K562 (cell line): ENCODE measurements around the gene RNASEH2C. TPM values are rescaled to one million over a fixed set of nuclear protein-coding genes. Genes with fewer than 3 reads are reported as not detected.

Experiments
- ATAC-seq: fragments of 200-7000 bp; cut with Tn5 transposase; 3 replicates; pipeline ENCODE4 v1.9.1; 2020; ENCODE audit warnings: moderate library complexity
- Bru-seq: library from RNA; stranded (reverse); fragments of 400-500 nt; gene quantifications from one replicate; lab custom pipeline; 2021; lab: Mats Ljungman, UMichigan
- BruChase-seq, 2 experiments: library from RNA; stranded (reverse); fragments of 400-500 nt; gene quantifications; one replicate each; lab custom pipeline; 2021; lab: Mats Ljungman, UMichigan
- BruUV-seq: library from RNA; stranded (reverse); fragments of 400-500 nt; replicated peaks from 2 replicates; lab custom pipeline; 2021; lab: Mats Ljungman, UMichigan
- CTCF ChIA-PET: fragments of 300-600 bp; formaldehyde crosslinking; extraction: SDS; loops from one replicate; lab custom pipeline; 2021; ENCODE audit warnings: low intra/inter-chr PET ratio; lab: Yijun Ruan, JAX
- POLR2A ChIA-PET: fragments of 300-600, 350-650 bp; sonication (Branson Sonifier 250); formaldehyde crosslinking; extraction: SDS; loops from one replicate; lab custom pipeline; 2021; ENCODE audit warnings: antibody characterized with exemption, inconsistent platforms; lab: Yijun Ruan, JAX
- DNase-seq, 4 experiments: peaks; one replicate each; pipeline versions ENCODE4 v3.0.0 to v3.0.0-alpha.2; 2011 to 2018; ENCODE audit warnings: low spot score in 3 of 4, mixed read lengths in 3 of 4; ENCODE audit errors: extremely low read depth in 1 of 4
- FAIRE-seq: peaks from 2 replicates; lab custom pipeline; 2011; peaks lifted over from hg19 to GRCh38; lab: Jason Lieb, UNC
- H2AFZ ChIP-seq: 2 replicates; pipeline ENCODE4 v1.6.0; 2011; ENCODE audit warnings: low read depth, low read length, control low read depth, inconsistent platforms
- H3K27ac ChIP-seq: fragments of 200-600 bp; 3 replicates; pipeline ENCODE4 v1.8.0; 2011; ENCODE audit warnings: low read depth, mild to moderate bottlenecking, control low read depth, inconsistent platforms, low read length, moderate library complexity, mixed read lengths; ENCODE audit errors: extremely low read depth
- H3K27me3 ChIP-seq, 2 experiments: fragments of 300-600 bp in 1 of 2; 2 replicates in 1 of 2; 3 replicates in 1 of 2; pipeline versions ENCODE4 v1.6.0 to v1.8.0; 2011; ENCODE audit warnings: inconsistent platforms in 2 of 2, low read length in 2 of 2, mild to moderate bottlenecking in 1 of 2, mixed read lengths in 1 of 2, moderate library complexity in 1 of 2; ENCODE audit not compliant: control insufficient read depth in 2 of 2, insufficient read depth in 2 of 2
- H3K36me3 ChIP-seq: fragments of 300-600 bp; 3 replicates; pipeline ENCODE4 v1.8.0; 2011; ENCODE audit warnings: mild to moderate bottlenecking, low read length, inconsistent platforms; ENCODE audit not compliant: control insufficient read depth, insufficient read depth
- H3K4me1 ChIP-seq, 2 experiments: fragments of 200-600 bp in 1 of 2; replicated peaks in 1 of 2; 2 replicates in 1 of 2; 3 replicates in 1 of 2; pipeline versions ENCODE4 v1.5.1 to v1.8.0; 2011; ENCODE audit warnings: inconsistent platforms in 2 of 2, low read length in 2 of 2, mild to moderate bottlenecking in 1 of 2, mixed read lengths in 1 of 2, moderate library complexity in 1 of 2; ENCODE audit not compliant: control insufficient read depth in 2 of 2, insufficient read depth in 2 of 2
- H3K4me2 ChIP-seq: 2 replicates; pipeline ENCODE4 v1.6.1; 2011; ENCODE audit warnings: low read length, control low read depth, inconsistent platforms, mixed read lengths; ENCODE audit not compliant: insufficient read depth
- H3K4me3 ChIP-seq: fragments of 200-600 bp; sonication (generic), shearing (Covaris generic); 2 replicates; pipeline ENCODE4 v1.5.1; 2016; ENCODE audit warnings: control low read depth, inconsistent platforms
- H3K79me2 ChIP-seq: fragments of 200-600 bp; 3 replicates; pipeline ENCODE4 v1.8.0; 2011; ENCODE audit warnings: low read length, inconsistent platforms; ENCODE audit not compliant: control insufficient read depth, insufficient read depth
- H3K9ac ChIP-seq, 2 experiments: 2 replicates each; pipeline versions ENCODE4 v1.6.0 to v1.6.1; 2011; ENCODE audit warnings: low read depth in 2 of 2, low read length in 2 of 2, control low read depth in 1 of 2, inconsistent platforms in 1 of 2, mild to moderate bottlenecking in 1 of 2, mixed read lengths in 1 of 2; ENCODE audit not compliant: insufficient read depth in 1 of 2
- H3K9me1 ChIP-seq: one replicate; pipeline ENCODE4 v1.6.0; 2011; ENCODE audit warnings: inconsistent platforms, mild to moderate bottlenecking, low read length, moderate library complexity; ENCODE audit not compliant: control insufficient read depth, insufficient read depth
- H3K9me3 ChIP-seq: replicated peaks from 2 replicates; pipeline ENCODE4 v1.5.1; 2011; ENCODE audit warnings: low read depth, low read length, inconsistent platforms; ENCODE audit not compliant: control insufficient read depth, insufficient read depth
- H4K20me1 ChIP-seq: replicated peaks from 2 replicates; pipeline ENCODE4 v1.6.1; 2011; ENCODE audit warnings: low read length, inconsistent platforms, mixed read lengths; ENCODE audit not compliant: control insufficient read depth, insufficient read depth
- ATF2 ChIP-seq: sonication (generic); formaldehyde crosslinking; IDR thresholded peaks from 2 replicates; pipeline ENCODE4 v1.8.1; 2022; ENCODE audit warnings: missing genetic modification reagents
- CXXC5 ChIP-seq: fragments of 250-450 bp; sonication (Bioruptor Pico); IDR thresholded peaks from 2 replicates; pipeline ENCODE4 v1.8.0; 2022; ENCODE audit warnings: inconsistent platforms, mild to moderate bottlenecking, moderate library complexity
- ELF1 ChIP-seq: fragments of 200-800 bp; sonication (Bioruptor generic); IDR thresholded peaks from 2 replicates; pipeline ENCODE4 v1.6.1; 2016; ENCODE audit warnings: missing genetic modification characterization, missing compliant biosample characterization
- ERF ChIP-seq: fragments of 450-650 bp; formaldehyde crosslinking; IDR thresholded peaks from 2 replicates; pipeline ENCODE4 v1.4.0; 2020; ENCODE audit warnings: mild to moderate bottlenecking, mixed read lengths
- GTF2E2 ChIP-seq: fragments of 200-800 bp; sonication (Bioruptor generic); IDR thresholded peaks from 2 replicates; pipeline ENCODE4 v1.6.1; 2016; ENCODE audit warnings: missing genetic modification characterization, missing compliant biosample characterization
- HMGN3 ChIP-seq: IDR thresholded peaks from 2 replicates; pipeline ENCODE4 v1.6.1; 2011; ENCODE audit warnings: borderline replicate concordance, low read depth, mild to moderate bottlenecking, mixed read lengths, low read length; ENCODE audit not compliant: insufficient read length; ENCODE audit errors: extremely low read depth
- MNT ChIP-seq, 2 experiments: fragments of 450-650 bp; conservative IDR thresholded peaks; 2 replicates each; pipeline ENCODE4 v1.6.1; 2017; ENCODE audit warnings: mild to moderate bottlenecking in 2 of 2, moderate library complexity in 2 of 2
- PHB2 ChIP-seq: fragments of 450-650 bp; IDR thresholded peaks from 2 replicates; pipeline ENCODE4 v1.6.1; 2017; ENCODE audit warnings: low read depth
- SRSF7 ChIP-seq: fragments of 200-400 bp; formaldehyde crosslinking; optimal IDR thresholded peaks from 2 replicates; pipeline ENCODE3; 2017; ENCODE audit warnings: mild to moderate bottlenecking, low read depth, low read length
- XRCC5 ChIP-seq: fragments of 200-400 bp; formaldehyde crosslinking; IDR thresholded peaks from 2 replicates; pipeline ENCODE4 v1.6.1; 2017; ENCODE audit warnings: low read depth, mild to moderate bottlenecking, low read length
- ZBTB17 ChIP-seq: fragments of 450-650 bp; formaldehyde crosslinking; IDR thresholded peaks from 2 replicates; pipeline ENCODE4 v1.4.0; 2020; ENCODE audit warnings: mild to moderate bottlenecking
- ZNF584 ChIP-seq: fragments of 200-800 bp; sonication (Bioruptor generic); IDR thresholded peaks from 2 replicates; pipeline ENCODE4 v1.6.1; 2016; ENCODE audit warnings: low read depth, mild to moderate bottlenecking, missing genetic modification characterization, missing compliant biosample characterization
- WGBS: fragments of 100-300 bp; shearing (Covaris generic); methylation state at CpG from one replicate; pipeline ENCODE4 v1.1.6; 2016; ENCODE audit warnings: low coverage, mixed read lengths; ENCODE audit not compliant: insufficient coverage; ENCODE audit errors: missing lambda C conversion rate; 5-methylcytosine and 5-hydroxymethylcytosine counted together
- in situ Hi-C: fragments of 300-500 bp; cut with MboI; formaldehyde crosslinking; loops from 4 replicates; pipeline ENCODE4 v1.15.0; 2018; ENCODE audit warnings: inconsistent platforms, mixed read lengths
- intact Hi-C: fragments of 100-400 bp; cut with micrococcal nuclease; formaldehyde crosslinking; loops from 2 replicates; pipeline ENCODE4 v1.14.2; 2022
- long read RNA-seq, 3 experiments: library from polyadenylated mRNA in 2 of 3; library from RNA in 1 of 3; unstranded in 2 of 3; stranded (forward) in 1 of 3; transcript quantifications; one replicate each; pipeline ENCODE4 v2.0.0, GENCODE V29; 2019 to 2022
- polyA minus RNA-seq, 3 experiments: library from RNA; depleted of rRNA, polyadenylated mRNA; stranded (reverse); fragments of >200 nt; gene quantifications; 2 replicates each; pipeline ENCODE4 v1.2.3, GENCODE V29; 2011
- polyA plus RNA-seq, 8 experiments: library from polyadenylated mRNA; depleted of rRNA in 4 of 8; stranded (reverse) in 5 of 8; unstranded in 3 of 8; fragments of >200 nt; fragmentation: Nextera tagmentation in 2 of 8; fragmentation: Illumina TruSeq in 1 of 8; extraction: Ambion mirVana in 2 of 8; extraction: Trizol in 1 of 8; gene quantifications; 2 replicates each; pipeline versions ENCODE4 v1.2.1 to v1.2.3, GENCODE V29; 2011 to 2014; ENCODE audit warnings: inconsistent platforms in 1 of 8, missing spikeins in 1 of 8
- total RNA-seq, 7 experiments: library from RNA; depleted of rRNA in 6 of 7; stranded (reverse); fragments of >200 nt in 6 of 7; fragmentation: Illumina TruSeq in 2 of 7; extraction: Trizol in 2 of 7; gene quantifications; 2 replicates each; pipeline versions ENCODE4 v1.2.1 to v1.2.3, GENCODE V29; 2011 to 2021; ENCODE audit warnings: low replicate concordance in 1 of 7

The RNASEH2C gene
- 43.1 and 99.3 TPM in 2 replicates for total RNA-seq (2011; cell fraction: chromatin; rRNA removed; ENCODE audit: low replicate concordance)
- 62.9 and 67.9 TPM in 2 replicates for total RNA-seq (2011; cell fraction: nucleolus; rRNA removed)
- total RNA-seq (2011; cell fraction: nucleoplasm; rRNA removed) = 55.1 and 61.4 TPM in 2 replicates
- total RNA-seq (2014; rRNA removed) (64.4 and 78.1 TPM in 2 replicates), total RNA-seq (2014; rRNA removed; fragmentation: Illumina TruSeq; extraction: Trizol) (9.0 and 11.7 TPM in 2 replicates), total RNA-seq (2015; rRNA removed; fragmentation: Illumina TruSeq; extraction: Trizol) (15.1 and 15.6 TPM in 2 replicates), total RNA-seq (2021) (78.2 and 87.2 TPM in 2 replicates), polyA plus RNA-seq (2011; rRNA removed) (33.2 and 33.8 TPM in 2 replicates), polyA plus RNA-seq (2014; fragmentation: Illumina TruSeq; extraction: Trizol) (15.6 and 15.9 TPM in 2 replicates), polyA plus RNA-seq (2014; fragmentation: Nextera tagmentation; extraction: Ambion mirVana) (1 to 10 TPM; 5.4 to 9.4 TPM), polyA plus RNA-seq (2014; rRNA removed) (63.2 and 75.9 TPM in 2 replicates), polyA minus RNA-seq (2011; rRNA and poly(A)+ RNA removed) (10.3 and 11.0 TPM in 2 replicates), Bru-seq, nascent RNA (percentile 81 among the genes with signal in this experiment), BruChase-seq, experiment 1, labeled RNA remaining after a 2-hour chase (percentile 65 among the genes with signal in this experiment), BruChase-seq, experiment 2, labeled RNA remaining after a 6-hour chase (percentile 69 among the genes with signal in this experiment)
- 33.5 and 84.3 TPM in 2 replicates for polyA plus RNA-seq (2011; cell fraction: cytosol; rRNA removed)
- 65.0 and 106 TPM in 2 replicates for polyA plus RNA-seq (2011; cell fraction: nucleus; rRNA removed)
- 32.9 and 41.4 TPM in 2 replicates for polyA plus RNA-seq (2012)
- 9.4 and 19.7 TPM in 2 replicates for polyA minus RNA-seq (2011; cell fraction: cytosol; rRNA and poly(A)+ RNA removed)
- 27.5 and 27.6 TPM in 2 replicates for polyA minus RNA-seq (2011; cell fraction: nucleus; rRNA and poly(A)+ RNA removed)
- long read RNA-seq, experiment 1, transcript RNASEH2C-203 (3 exons, 2,798 nt) = major isoform, 54 of 141 reads
- long read RNA-seq, experiment 1, transcript RNASEH2C-201 (4 exons, 2,794 nt) = minor isoform, 36 of 141 reads
- long read RNA-seq, experiment 1, partial matches to known transcripts = 1 of 141 reads
- long read RNA-seq, experiment 1, other reads (novel, unspliced or antisense) = 47 of 141 reads
- long read RNA-seq, experiment 2, transcript RNASEH2C-201 (4 exons, 2,794 nt) = major isoform, 42 of 64 reads
- long read RNA-seq, experiment 2, transcript RNASEH2C-203 (3 exons, 2,798 nt) = minor isoform, 14 of 64 reads
- long read RNA-seq, experiment 2, partial matches to known transcripts = 1 of 64 reads
- long read RNA-seq, experiment 2, other reads (novel, unspliced or antisense) = 5 of 64 reads
- long read RNA-seq, experiment 3, transcript RNASEH2C-203 (3 exons, 2,798 nt) = minor isoform, 13 of 76 reads
- long read RNA-seq, experiment 3, transcript RNASEH2C-201 (4 exons, 2,794 nt) = major isoform, 55 of 76 reads
- long read RNA-seq, experiment 3, partial matches to known transcripts = 1 of 76 reads
- long read RNA-seq, experiment 3, other reads (novel, unspliced or antisense) = 7 of 76 reads

GRCh38 chr11:65720211-65720934 is at the start of gene RNASEH2C:
RNASEH2C (minus strand) TSS chr11:65720798; CDS start chr11:65720758, 40 bp downstream.
- Histone ChIP-seq H3K36me3 (peaks cover 43% of the 10 kb centered on the region), H3K27me3 (no peaks in the 10 kb centered on the region), H3K79me2 (peaks cover 24% of the 10 kb centered on the region), H3K4me1 (peaks cover 12 to 22% of the 10 kb centered on the region in 2 experiments; a peak in 4 of 5 replicates), H4K20me1 (peaks cover 15% of the 10 kb centered on the region), H3K4me2 (peak within 1 kb of the TSS; percentile 93), H2AFZ (peak within 1 kb of the TSS; percentile 97), H3K9me1 (peaks cover 3% of the 10 kb centered on the region), H3K27ac (peak within 1 kb of the TSS; percentile 65), H3K4me3 (peak within 1 kb of the TSS; percentile 64), H3K9ac (peak within 1 kb of the TSS; percentile 76 to 96), H3K9me3 (no peaks in the 10 kb centered on the region)
- POLR2A ChIA-PET = interaction anchor here (0.6 to 2.1 kb wide), 21 partner anchors 8 to 1597 kb away, joined by 3 to 32 read pairs (median 4); partner anchors contain the start of genes CFL1, KAT5 and NEAT1
- DNase-seq (peak; percentile 86 to 95 (median 88)), FAIRE-seq (peak; percentile 96), ATAC-seq (peak; percentile 94)
- in situ Hi-C loops = no loop called here
- TSS peak; percentile 75 for BruUV-seq
- CTCF ChIA-PET = interaction anchor here (0.6 kb wide), 1 partner anchor 136 kb away, joined by 3 read pairs; no protein-coding TSS in a partner anchor
- 1% methylated on average over 66 of the region's 76 CpGs for WGBS
- intact Hi-C loops = no loop called here
- no peak for TF ChIP-seq PHB2
- peak; percentile 49 for TF ChIP-seq HMGN3
- 0 out of 2 replicates have a peak, but pooled peaks have one; percentile 28 for TF ChIP-seq ZNF584 (CRISPR knock-in tag)
- no peak for TF ChIP-seq ERF (CRISPR knock-in tag)
- no peak for TF ChIP-seq SRSF7
- TF ChIP-seq ELF1 (tag) = peak; percentile 80
- peak; percentile 64 to 86 for TF ChIP-seq MNT (conservative IDR thresholded peaks at IDR 0.05)
- TF ChIP-seq GTF2E2 (tag) = no peak
- peak; percentile 92 for TF ChIP-seq CXXC5 (CRISPR knock-in tag)
- TF ChIP-seq XRCC5 = no peak
- TF ChIP-seq ATF2 = no peak
- peak; percentile 88 for TF ChIP-seq ZBTB17 (CRISPR knock-in tag)
